Measurements from ENCODE around the gene ALKBH5.
A peak's percentile ranks its signal among the peaks of the same experiment; 100 is the strongest.

Gene ALKBH5

DNA sequence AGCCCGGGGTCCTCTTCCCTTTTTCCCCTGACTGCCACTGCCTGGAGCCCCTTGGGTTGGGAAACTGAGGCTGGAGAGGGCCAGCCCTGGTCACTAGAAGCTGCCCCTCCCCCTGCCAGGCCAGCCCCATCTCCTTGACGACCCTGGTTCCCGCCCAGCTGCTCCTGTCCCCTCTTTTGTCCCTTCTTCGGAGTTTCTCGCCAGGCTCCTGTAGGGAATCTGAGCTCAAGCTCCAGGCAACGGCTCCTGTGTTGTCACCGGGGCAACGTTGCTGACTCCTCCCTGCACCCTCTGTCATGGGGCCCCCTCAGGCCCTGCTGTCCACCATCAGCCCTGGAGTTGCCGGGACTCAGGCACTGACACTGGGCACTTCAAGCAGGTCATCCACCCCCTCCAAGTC lies 47.5 kb downstream of the ALKBH5 start:
- DNase-seq (ENCODE audit: low read depth), result no peak
- TF ChIP-seq, protein P1, sequence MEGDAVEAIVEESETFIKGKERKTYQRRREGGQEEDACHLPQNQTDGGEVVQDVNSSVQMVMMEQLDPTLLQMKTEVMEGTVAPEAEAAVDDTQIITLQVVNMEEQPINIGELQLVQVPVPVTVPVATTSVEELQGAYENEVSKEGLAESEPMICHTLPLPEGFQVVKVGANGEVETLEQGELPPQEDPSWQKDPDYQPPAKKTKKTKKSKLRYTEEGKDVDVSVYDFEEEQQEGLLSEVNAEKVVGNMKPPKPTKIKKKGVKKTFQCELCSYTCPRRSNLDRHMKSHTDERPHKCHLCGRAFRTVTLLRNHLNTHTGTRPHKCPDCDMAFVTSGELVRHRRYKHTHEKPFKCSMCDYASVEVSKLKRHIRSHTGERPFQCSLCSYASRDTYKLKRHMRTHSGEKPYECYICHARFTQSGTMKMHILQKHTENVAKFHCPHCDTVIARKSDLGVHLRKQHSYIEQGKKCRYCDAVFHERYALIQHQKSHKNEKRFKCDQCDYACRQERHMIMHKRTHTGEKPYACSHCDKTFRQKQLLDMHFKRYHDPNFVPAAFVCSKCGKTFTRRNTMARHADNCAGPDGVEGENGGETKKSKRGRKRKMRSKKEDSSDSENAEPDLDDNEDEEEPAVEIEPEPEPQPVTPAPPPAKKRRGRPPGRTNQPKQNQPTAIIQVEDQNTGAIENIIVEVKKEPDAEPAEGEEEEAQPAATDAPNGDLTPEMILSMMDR (conservative IDR thresholded peaks at IDR 0.05; ENCODE audit: low read length), result no peak
- no peak overlapping the region for H3K4me3 ChIP-seq (ENCODE audit: low read length)

DNA sequence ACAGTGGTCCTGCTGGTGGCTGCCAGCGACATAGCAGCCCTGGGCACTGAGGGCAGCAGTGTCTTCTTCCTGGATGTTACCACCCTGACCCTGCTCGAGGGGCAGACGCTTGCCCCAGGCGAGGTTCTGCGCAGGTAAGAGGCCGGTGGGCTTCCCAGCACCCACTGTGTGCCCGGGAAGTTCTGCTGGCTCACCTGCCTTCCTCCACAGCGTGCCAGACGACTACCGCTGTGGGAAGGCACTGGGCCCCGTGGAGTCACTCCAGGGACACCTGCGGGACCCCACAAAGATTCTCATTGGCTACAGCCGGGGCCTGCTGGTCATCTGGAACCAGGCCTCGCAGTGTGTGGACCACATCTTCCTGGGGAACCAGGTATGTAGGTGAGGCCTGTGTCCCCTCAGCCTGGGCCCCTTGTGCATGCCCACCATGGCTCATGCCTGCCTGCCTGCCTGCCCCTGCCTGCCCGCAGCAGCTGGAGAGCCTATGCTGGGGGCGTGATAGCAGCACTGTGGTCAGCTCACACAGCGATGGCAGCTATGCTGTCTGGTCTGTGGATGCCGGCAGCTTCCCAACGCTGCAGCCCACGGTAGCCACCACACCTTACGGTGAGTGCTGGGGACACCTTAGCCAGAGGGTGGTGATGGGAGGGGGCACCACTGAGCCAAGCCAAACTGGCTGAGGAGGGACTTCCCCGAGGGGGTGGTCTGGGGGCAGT lies 50.3 kb downstream of the ALKBH5 start:
- DNase-seq (ENCODE audit: low read depth), result no peak
- TF ChIP-seq, protein P1 (conservative IDR thresholded peaks at IDR 0.05; ENCODE audit: low read length), result no peak
- no peak overlapping the region for H3K4me3 ChIP-seq (ENCODE audit: low read length)

DNA sequence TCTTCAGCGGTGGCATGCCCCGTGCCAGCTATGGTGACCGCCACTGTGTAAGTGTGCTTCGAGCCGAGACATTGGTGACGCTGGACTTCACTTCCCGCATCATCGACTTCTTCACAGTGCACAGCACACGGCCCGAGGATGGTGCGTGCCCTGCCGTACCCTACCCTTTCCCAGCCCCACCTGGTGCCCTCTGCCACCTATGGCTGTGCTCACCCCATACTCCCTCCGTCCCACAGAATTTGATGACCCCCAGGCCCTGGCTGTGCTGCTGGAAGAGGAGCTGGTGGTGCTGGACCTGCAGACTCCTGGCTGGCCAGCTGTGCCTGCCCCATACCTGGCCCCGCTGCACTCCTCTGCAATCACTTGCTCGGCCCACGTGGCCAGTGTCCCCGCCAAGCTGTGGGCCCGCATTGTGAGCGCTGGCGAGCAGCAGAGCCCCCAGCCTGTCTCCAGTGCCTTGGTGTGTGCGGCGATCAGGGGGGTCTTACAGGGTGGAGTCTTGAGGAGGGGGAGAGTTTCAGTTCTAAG lies 51.3 kb downstream of the ALKBH5 start:
- TF ChIP-seq, protein P1 (conservative IDR thresholded peaks at IDR 0.05; ENCODE audit: low read length), result no peak
- no peak overlapping the region for H3K4me3 ChIP-seq (ENCODE audit: low read length)
- no peak for DNase-seq (ENCODE audit: low read depth)

DNA sequence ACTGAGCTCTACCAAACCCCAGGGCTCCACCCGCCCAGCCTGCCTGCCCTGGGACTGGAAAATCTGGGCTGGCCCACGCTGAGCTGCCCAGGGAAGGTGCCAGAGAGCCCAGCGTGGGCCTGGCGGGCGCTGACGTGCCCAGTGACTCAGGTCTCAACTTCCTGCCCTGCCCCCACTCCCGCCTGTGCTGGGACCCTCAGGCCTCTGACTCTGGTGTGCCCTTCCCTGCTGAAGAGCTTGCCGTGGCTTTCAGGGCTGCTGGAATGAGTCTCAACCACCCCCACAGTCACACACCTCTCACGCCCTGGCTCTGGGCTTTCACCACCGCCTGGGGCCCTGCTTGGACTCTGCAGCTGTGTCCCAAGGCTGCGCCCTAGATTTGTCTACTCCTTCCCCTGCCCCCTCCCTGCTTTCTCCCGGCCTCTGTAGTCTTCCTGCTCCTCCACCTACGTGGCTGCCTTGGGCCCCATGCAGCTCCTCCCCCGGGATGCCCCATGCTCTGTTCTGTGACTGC lies 52.2 kb downstream of the ALKBH5 start:
- no peak overlapping the region for H3K4me3 ChIP-seq (ENCODE audit: low read length)
- TF ChIP-seq, protein P1 (conservative IDR thresholded peaks at IDR 0.05; ENCODE audit: low read length), result no peak
- DNase-seq (ENCODE audit: low read depth), result peak; percentile 35

DNA sequence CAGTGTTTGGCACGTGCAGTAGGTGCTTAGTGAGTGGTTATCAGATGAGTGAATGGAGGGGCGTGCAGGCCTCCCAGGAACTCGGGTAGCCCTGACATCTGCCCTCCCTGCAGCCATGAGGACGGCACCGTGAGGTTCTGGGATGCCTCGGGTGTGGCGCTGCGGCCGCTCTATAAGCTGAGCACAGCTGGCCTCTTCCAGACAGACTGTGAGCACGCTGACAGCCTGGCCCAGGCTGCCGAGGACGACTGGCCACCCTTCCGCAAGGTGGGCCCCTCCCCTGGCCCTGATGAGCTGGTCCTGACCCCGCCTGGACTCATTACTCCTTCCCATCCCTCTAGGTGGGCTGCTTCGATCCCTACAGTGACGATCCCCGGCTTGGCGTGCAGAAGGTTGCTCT lies 52.9 kb downstream of the ALKBH5 start:
- no peak overlapping the region for H3K4me3 ChIP-seq (ENCODE audit: low read length)
- TF ChIP-seq, protein P1 (conservative IDR thresholded peaks at IDR 0.05; ENCODE audit: low read length), result no peak
- no peak for DNase-seq (ENCODE audit: low read depth)

DNA sequence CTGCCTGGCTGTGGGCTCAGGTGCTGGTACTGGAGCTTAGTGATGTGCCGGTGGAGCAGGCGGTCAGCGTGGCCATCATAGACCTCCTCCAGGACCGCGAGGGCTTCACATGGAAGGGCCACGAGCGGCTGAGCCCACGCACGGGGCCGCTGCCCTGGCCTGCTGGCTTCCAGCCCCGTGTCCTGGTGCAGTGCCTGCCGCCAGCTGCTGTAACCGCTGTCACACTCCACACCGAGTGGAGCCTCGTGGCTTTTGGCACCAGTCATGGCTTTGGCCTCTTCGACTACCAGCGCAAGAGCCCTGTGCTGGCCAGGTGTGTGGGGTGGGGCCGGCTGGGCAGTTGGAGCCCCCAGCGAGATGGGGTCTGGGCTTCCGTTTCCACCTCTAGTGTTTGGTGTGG lies 53.8 kb downstream of the ALKBH5 start:
- TF ChIP-seq, protein P1 (conservative IDR thresholded peaks at IDR 0.05; ENCODE audit: low read length), result no peak
- no peak overlapping the region for H3K4me3 ChIP-seq (ENCODE audit: low read length)
- no peak for DNase-seq (ENCODE audit: low read depth)

DNA sequence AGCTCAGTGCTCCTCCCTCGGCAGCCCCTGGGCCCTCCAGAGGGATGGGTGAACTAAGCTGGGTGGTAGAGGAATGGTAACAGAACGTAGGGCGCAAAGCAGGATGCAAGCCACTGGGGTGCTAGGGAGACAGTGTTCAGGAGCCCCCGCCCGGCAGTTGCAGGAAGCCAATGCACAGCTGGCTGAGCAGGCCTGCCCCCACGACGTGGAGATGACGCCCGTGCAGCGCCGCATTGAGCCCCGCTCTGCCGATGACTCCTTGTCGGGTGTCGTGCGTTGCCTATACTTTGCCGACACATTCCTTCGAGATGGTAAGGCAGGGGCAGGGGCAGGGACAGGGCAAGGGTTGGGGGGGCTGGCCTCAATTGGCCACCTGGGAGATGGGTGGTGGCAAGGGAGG lies 54.7 kb downstream of the ALKBH5 start:
- TF ChIP-seq, protein P1 (conservative IDR thresholded peaks at IDR 0.05; ENCODE audit: low read length), result no peak
- no peak overlapping the region for H3K4me3 ChIP-seq (ENCODE audit: low read length)
- DNase-seq (ENCODE audit: low read depth), result no peak
